NCI-H345 treated with DMSO at 0.1 percent for 48 hours (cell line): ENCODE measurements around the gene GABRB2.
"Not testable (repeated sequence)": the region's sequence is repeated elsewhere in the genome, so short reads cannot be mapped to it uniquely, and the experiment has no call there.

ENCODE experiments used
- DNase-seq: peaks from one replicate; lab custom pipeline; 2025; ENCODE audit not compliant: unreplicated experiment; lab: John Stamatoyannopoulos, UW

Gene GABRB2

DNA sequence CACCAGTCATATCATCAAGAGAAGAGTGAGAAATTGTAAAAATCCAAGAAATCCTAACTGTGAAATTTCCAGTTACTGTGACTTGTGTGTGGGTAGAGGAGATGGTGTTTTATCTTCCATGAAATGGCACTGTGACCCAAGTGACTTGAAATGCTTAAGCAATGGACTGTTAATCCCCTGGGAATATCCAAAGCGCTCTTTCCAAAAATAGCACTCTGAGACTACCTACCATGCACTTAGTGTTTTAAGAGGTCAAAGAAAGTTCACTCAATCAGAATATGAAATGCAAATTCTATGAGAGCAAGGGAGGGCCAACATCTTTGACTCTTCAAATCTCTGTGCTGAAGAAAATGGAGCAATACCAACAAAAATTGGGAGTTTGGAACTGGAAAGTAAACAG, 244.0 kb downstream of the GABRB2 start:
- DNase-seq = no peak

DNA sequence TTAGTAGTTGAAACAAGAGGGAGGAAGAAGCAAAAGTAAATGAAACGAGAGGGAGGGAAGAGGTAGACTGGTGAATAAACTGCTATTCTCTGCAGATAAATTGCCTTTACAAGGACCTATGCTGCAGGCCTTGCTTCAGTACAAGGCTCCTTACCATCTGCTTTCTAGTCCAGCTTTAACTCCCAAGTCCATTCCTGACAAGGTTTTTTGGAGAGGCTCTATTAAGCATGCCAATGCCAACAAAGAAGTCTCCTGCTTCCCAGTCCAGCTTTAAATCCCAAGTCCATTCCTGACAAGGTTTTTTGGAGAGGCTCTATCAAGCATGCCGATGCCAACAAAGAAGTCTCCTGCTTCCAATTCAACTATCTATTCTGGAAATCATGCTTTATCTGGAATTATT, 244.9 kb downstream of the GABRB2 start:
- no peak for DNase-seq

DNA sequence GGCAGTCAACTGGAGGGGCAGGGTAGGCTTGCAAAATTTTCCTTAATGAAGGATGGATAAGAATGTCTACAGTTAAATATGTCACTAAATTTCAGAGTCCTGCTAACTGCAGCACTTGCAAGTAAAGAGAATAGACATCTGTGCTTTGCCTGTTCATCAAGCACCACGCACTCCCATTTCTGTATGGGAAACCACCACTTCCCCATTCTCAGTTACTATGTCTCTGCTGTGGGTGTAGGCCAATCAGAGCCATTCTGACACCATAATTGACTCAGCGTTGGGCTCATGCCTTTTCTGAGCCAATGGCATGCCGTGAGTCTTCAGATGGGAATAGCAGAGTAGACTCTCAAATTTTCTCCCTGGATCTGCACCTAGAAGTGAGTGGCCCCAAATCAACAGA, 247.5 kb downstream of the GABRB2 start:
- DNase-seq = no peak

DNA sequence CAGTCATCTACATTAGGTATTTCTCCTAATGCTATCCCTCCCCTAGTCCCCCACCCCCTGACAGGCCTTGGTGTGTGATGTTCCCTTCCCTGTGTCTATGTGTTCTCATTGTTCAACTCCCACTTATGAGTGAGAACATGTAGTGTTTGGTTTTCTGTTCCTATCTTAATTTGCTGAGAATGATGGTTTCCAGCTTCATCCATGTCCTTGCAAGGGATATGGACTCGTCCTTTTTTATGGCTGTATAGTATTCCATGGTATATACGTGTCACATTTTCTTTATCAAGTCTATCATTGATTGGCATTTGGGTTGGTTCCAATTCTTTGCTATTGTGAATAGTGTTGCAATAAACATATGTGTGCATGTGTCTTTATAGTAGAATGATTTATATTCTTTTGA, 249.1 kb downstream of the GABRB2 start:
- not testable (repeated sequence) for DNase-seq

DNA sequence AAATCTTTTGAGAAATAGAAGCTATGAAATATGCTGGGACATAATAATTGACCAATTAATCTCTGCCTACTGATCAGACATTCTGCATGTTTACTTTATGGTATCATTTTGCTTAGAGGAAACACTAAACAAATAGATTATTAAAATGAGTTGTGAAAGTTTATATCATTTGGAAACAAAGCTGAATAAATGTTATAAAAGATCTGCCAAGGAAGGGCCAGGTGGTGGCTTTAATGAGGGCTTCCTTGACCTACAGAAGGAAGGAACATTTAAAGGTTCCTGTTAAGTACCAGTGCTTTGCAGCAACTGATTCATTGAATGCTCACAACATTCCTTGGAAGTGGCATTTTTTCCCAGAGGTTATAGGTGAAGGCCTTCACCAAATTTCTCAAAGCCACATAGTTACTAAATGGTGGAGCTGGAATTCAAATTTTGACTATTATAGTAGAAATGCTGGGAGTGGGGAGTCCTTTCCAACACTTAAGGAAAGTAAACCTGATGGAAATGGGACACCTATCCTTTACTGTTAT, 250.7 kb downstream of the GABRB2 start:
- no peak for DNase-seq

DNA sequence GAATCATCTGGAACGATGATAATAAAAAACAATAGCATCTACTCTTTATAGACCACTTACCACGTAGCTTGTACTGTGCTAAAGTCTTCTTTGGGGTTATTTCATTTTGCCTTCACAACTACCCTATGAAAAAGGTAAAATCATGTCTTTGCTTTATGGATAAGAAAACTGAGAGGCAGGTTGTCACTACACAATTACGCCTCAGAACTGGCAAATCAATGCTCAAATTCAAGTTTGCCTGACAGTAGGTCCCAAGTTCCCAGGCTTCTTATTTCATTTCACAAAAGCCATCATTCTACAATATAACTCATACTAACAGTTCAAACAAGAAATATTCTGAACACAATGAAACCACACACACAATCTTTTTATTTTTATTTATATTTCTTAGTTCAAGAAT, 258.5 kb downstream of the GABRB2 start:
- no peak for DNase-seq

DNA sequence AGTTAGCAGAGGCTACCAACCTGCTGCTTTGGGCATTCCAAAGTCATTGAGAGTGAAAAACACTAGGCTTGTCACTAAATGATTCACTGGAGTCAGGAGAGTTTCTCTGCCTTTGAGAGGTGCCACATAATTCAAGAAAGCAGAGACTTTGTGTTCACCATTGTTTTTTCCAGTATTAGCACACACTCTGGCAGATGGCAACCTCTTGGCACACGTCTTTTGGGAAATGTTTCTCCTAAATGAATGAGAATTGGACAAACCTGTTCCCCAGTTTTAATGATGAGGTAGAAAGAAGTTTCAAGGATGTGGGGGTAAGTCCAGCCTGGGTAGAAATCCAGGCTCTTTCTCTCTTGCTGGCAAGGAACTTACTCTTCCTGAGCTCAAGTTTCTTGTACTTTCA, 259.1 kb downstream of the GABRB2 start:
- no peak for DNase-seq

DNA sequence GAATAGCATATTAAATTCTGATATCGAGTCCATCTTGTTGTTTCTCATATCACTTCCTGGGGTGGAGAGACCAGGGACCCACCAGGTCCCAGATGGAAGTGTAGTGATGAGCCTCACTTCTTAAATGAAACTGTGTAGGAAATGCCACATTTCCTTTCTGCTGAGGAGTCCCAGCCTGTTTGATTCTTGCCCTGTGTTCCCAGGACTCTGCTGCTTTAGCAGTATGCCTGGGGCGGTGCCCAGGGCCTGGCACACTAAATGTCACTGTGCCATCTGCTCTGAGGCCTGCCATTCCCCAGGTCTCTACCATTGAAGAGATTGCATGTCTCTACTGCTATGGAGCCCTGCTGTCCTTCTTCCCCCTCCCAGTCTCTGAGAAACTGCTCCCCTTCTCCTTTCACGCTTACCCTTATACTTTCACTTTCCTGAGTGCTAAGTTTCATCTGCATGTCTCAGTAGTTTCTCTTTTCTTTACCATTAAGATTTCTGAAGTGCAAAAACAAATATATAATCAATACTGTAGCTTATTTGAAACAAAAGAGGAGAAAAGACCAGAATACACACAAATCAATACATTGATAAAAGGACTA, 260.4 kb downstream of the GABRB2 start:
- DNase-seq = no peak

DNA sequence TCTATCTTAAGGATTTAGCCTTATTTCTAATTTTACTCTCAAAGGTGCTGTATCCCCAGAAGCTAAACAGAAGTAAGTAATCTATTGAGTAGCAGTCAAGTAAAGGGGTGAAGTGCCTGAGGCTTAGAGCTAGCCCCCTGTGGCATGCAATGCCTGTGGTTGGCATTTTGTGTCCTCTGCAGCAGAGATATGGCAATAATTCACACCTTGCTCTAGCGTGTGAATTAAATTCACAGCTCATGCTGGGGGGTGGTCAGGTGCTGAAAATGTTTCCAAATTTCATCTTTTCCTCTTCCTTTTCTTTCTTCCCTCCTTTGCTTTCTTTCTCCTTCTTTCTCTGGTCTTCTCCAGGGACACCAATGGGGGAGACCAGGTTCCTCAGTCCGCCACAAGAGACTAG, 262.1 kb downstream of the GABRB2 start:
- DNase-seq = no peak

DNA sequence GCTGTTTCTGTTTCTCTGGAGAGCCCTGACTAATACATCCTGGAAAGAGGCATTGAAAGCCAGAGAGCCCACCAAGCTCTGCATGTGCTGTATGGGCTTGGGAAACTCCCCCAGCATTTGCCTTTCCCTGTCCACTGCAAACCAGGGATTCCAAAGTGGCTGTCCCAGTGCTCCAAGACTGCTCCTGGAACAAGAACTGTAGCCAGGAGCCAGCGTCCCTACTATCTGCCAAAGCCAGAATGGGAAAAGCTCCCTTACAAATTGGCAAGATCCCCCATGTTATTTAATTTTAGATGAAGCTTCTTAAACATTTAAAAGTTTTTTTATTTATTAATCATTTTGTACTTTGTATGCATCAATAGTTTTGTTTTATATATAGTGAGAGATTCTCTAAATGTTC, 263.2 kb downstream of the GABRB2 start:
- DNase-seq = no peak

DNA sequence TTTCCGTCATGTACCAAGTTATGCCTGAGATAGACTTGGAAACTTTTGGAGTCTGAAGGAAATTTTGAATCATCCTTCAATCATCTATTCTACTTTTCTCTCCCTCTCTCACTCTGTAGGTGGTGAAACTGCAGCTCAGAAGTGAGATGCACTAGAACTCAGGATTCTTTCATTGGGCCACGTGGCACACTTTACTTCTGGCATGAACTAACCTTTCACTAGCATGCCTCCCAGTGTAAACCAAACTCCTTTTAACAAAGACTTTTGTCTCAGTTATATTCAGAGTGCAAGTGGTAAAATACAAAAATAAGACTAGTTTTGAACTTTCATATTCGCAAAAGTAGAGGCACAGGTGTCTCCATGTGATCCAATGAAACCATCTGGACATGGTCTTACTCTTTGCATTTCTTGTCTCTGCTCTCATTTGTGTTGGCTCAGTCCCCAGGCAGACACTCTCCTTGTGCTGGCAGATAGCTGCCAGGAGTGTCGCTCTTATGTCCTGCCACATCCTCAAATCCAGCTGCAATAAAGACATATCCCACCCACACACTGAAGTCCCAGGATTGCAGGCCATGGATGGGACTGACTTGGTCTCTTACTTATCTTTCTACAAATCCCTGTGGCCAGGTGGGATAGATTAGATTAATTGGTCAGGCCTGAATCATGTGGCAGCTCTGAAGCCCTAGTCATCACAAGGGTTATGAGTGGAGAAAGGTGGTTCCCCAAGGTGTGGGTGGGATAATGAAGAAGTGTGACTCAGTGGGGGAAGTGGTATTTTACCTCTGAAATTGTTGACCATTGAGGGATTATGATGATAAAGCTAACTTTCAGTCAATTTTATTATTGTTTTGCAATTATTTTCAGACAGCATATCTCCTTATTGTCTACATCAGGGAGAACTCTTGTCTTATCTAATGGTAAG, 267.5 kb downstream of the GABRB2 start:
- DNase-seq = no peak

DNA sequence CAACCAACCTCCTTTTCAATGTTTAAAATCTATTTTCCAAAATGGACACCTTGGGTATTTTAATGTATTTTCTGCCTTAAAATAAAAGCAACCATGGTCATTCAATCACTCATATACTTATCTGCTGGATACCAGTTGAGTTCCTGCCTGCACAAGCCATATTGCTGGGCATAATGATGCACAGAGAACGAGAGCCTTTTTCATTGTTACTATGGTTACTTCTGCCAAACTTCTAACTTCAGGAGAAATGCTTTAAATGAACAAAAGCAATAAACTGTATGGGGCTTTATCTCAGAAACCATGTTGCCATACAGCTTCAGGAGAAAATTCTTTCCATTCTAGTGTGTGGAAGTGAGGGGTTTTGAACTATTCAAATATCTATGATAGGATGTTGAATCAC, 269.5 kb downstream of the GABRB2 start:
- DNase-seq = no peak

DNA sequence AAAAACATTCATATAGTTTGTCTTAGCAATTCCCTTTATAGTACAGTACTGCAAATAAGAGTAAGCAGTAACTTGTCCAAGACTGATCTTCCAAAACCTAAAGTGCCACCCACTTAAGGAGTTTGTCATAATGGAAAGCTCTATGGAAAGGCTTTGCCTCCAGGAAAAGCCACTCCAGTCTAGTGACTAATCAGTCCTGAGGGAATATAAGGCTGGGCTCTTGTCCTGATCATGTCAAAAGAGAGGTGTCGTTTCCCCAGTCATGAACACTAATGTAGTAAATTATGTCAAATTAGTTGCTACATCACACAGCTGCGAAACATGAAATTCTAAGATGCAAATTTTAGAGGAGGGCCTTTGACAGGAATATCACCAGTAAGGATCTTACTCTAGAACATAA, 271.6 kb downstream of the GABRB2 start:
- no peak for DNase-seq

DNA sequence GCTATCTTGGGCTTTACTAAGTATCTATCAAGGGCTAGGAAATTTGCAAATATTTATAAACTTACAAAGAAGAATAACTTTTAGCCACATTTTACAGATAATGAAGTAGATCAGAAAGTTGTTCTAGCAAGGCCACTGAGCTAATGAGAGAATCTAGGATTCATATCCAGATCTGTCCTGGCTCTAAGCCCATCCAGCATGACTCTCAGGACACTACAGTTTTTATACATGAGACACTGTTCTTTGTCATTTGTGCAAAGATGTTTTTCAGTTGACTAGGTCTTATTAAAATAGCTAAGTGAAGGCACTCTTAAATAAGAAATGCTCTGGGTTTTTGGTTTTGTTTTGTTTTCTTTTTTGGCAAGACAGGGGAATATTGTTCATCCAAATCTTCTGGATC, 273.1 kb downstream of the GABRB2 start:
- DNase-seq = no peak

DNA sequence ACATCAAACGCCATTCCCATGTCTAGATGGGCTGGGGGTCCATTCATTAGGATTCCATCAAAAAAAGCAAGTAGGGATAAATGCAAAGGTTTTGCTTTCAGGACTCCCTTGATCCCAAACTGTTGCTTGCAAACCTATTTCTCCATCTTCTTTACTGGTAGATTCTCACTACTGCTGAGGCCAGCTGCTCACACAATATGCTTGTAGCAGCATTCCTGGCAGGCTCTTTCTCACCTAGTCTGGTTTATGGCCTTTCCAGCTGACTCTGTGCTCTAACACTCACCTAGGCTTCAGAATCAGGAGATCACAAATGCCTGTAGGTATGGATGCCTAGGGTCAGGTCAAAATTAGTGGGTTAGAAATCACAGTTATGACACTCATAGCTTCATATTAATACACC, 274.7 kb downstream of the GABRB2 start:
- no peak for DNase-seq

DNA sequence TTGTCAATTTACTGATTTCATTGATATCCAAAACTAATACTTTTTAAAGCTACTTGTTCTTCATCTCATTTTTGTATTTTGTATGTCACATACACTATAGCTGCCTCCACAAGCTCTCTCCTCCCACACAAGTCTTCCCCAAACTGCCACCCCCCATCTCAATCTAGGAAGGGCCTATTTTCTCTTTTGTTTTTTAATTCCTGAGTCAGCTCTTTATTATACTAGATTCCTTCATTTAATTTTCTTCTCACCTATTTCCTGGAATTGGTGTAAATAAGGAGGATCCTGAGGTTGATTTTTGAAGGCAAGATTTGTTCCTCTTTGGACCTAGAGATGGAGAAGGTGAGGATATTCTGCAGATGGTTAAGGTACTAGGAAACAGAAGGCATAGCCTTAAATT, 277.4 kb downstream of the GABRB2 start:
- no peak for DNase-seq

DNA sequence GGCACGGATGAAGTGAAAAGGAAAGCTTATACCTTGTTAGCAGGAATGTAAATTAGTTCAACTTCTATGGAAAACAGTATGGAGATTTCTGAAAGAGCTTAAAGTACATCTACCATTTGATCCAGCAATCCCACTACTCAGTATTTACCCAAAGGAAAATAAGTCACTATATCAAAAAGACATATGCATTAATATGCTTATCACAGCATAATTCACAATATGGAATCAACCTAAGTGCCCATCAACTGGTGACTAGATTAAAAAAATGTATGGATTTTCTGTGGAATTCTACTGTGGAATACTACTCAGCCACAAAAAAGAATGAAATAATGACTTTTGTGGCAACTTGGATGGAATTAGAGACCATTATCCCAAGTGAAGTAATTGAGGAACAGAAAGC, 279.6 kb downstream of the GABRB2 start:
- DNase-seq = no peak

DNA sequence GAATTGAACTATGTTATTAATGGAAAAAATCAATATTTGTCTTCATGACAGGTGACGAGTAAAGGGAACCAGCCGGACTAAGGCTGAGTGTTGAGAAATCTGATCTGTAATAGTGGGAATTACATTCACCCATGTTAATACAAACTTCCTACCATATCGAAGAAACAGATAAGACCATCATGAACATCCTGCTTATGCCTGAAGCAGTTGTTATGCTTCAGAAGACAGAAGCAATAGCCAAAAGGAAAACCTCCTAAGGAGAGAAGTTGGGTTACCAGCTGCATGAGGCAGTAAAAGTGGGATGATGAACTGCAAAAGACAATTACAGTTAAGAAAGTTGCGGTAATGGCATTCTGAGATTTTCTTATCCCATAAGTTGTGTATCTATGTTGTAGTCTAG, 281.5 kb downstream of the GABRB2 start:
- no peak for DNase-seq

DNA sequence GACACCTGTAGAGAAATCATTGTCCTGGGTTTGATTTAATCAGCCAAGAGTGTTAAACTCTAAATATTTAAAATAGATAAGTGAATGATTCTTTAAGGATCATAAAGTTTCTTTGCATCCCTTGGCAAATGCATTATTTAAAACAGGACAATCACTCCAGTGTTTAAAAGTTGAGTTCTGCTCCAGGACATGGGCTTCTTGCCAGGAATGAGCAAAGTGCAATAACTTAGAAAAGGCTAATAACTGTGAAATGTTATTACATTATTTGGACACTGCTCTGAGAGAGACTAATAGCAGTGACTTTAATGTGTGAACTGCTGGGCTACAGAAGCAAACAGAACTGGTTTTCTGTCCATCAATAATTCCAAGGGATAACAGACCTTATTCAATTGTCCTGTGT, 283.3 kb downstream of the GABRB2 start:
- DNase-seq = no peak

DNA sequence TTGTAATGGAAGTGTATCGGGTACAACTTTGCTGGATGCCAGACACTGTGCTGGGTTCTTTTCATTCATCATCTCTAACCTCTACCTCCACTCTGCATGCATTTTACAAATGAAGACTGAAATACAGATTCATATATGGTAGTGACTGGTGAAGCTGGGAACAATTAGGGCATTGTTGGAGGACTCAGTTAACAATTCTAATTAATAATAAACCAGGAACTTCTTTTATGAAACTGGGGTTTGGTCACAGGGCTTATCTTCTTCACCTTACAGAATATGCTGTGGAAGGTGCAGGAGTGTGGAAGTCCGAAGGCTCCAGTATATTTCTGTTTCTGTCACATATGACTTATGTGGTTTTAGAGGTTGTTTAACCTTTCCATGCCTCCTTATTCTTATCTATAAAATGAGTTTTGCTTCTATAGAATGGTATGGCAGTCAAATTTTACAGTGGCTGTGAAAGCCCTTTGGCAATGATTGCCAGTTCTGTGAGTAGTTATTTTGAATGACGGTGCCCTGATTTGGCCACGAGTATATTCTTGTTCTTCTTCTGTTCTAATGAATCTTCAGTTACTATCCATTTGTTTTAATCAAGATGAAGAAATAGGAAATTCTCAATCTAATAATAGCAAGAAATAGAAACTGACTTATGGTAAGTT, 284.7 kb downstream of the GABRB2 start:
- DNase-seq = no peak

DNA sequence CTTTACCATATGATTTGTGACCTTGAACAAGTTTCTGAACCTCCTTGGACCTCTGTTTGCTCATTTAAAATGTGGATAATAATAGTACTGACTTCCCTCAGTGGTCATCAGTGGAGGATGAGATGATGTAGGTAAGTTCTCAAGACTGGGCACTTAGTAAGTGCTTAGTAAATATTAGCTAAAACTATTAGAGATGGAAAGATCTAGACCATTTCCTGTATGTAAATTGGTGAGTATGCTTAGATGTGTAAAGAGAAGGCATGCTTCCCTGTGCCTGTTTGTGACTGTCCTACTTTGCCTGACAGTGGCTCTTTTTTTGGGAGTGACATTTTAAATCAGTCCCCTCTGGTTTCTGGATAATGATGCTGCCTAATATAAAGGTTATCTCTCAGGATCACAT, 288.1 kb downstream of the GABRB2 start:
- no peak for DNase-seq

DNA sequence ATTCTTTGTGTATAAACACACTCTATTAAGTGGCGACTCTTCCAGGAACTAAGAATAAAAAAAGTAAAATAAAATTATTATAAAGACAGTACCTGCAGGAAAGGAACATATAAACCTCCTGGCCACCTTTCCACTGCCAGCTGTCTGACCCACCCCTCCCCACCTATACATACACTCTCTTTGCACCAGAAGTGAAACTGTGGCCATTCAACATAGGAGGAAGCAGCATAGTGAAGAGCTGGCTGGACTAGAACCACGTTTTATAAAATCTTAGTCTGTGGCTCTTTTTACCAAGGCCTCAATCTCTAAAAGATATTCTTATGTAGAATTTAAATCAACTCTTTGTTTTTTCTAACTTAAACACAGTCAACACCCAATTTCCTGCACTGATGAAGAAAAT, 289.6 kb downstream of the GABRB2 start:
- no peak for DNase-seq
